GM06990 (cell line): ENCODE measurements around the gene ASTL.

Experiments used
- DNase-seq: peaks from one replicate; pipeline ENCODE4 v3.0.0-alpha.2; 2011; ENCODE audit not compliant: insufficient read length; ENCODE audit errors: extremely low read depth
- H3K27me3 ChIP-seq: replicated peaks from 2 replicates; pipeline ENCODE4 v1.6.0; 2011; ENCODE audit warnings: low read length; ENCODE audit not compliant: control insufficient read depth, insufficient read depth
- H3K36me3 ChIP-seq: 2 replicates; pipeline ENCODE4 v1.5.1; 2011; ENCODE audit warnings: low read length; ENCODE audit not compliant: control insufficient read depth, insufficient read depth
- H3K4me3 ChIP-seq: replicated peaks from 2 replicates; pipeline ENCODE4 v1.5.1; 2011; ENCODE audit warnings: low read depth, mild to moderate bottlenecking, control low read depth, low read length
- CTCF ChIP-seq: IDR thresholded peaks from 2 replicates; pipeline ENCODE4 v1.5.1; 2011; ENCODE audit warnings: low read length, control low read depth, mild to moderate bottlenecking, inconsistent platforms; ENCODE audit not compliant: insufficient read depth, poor library complexity, severe bottlenecking

Gene ASTL

GRCh38 chr2:96158554-96158940 is 20.2 kb upstream of the ASTL start:
- Histone ChIP-seq H3K27me3 (no peaks in the 10 kb centered on the region), H3K36me3 (no peaks in the 10 kb centered on the region), H3K4me3 (no peak overlapping the region; the same call in 1 of the 2 replicates)
- TF ChIP-seq CTCF: no peak
- no peak for DNase-seq

GRCh38 chr2:96157649-96158553 is 19.6 kb upstream of the ASTL start:
- Histone ChIP-seq H3K27me3 (no peaks in the 10 kb centered on the region), H3K4me3 (peak overlapping the region; percentile 29), H3K36me3 (no peaks in the 10 kb centered on the region)
- peak; percentile 86 for DNase-seq
- TF ChIP-seq CTCF: no peak

GRCh38 chr2:96156926-96157648 is 18.8 kb upstream of the ASTL start:
- no peak for TF ChIP-seq CTCF
- DNase-seq: peak; percentile 80

GRCh38 chr2:96156011-96156820 is 17.9 kb upstream of the ASTL start:
- Histone ChIP-seq H3K27me3 (no peaks in the 10 kb centered on the region), H3K4me3 (peak overlapping the region; percentile 4; the same call in 1 of the 2 replicates), H3K36me3 (no peaks in the 10 kb centered on the region)
- TF ChIP-seq CTCF: no peak
- no peak for DNase-seq

More at GRCh38 chr2:96156926-96157648, 18.8 kb upstream of the ASTL start:
- Histone ChIP-seq H3K27me3 (no peaks in the 10 kb centered on the region), H3K4me3 (peak overlapping the region; percentile 4), H3K36me3 (no peaks in the 10 kb centered on the region)

GRCh38 chr2:96154506-96155380 is 16.4 kb upstream of the ASTL start:
- Histone ChIP-seq H3K36me3 (no peaks in the 10 kb centered on the region), H3K4me3 (no peak overlapping the region), H3K27me3 (no peaks in the 10 kb centered on the region)
- DNase-seq: no peak
- TF ChIP-seq CTCF: no peak
